Activated B cell treated with CpG ODN at 0.5 μM for 24 hours (primary cell): ENCODE measurements around the gene NGEF. TPM values are rescaled to one million over a fixed set of nuclear protein-coding genes. Genes with fewer than 3 reads are reported as not detected.

ENCODE experiments used
- ATAC-seq: fragments of 200-7000 bp; cut with Tn5 transposase; one replicate; pipeline ENCODE4 v1.10.0; 2021; ENCODE audit warnings: low read depth, mild to moderate bottlenecking, moderate library complexity
- CTCF ChIA-PET: fragments of 350-600 bp; sonication (Branson Sonifier 250); formaldehyde crosslinking; loops from one replicate; lab custom pipeline; 2021; ENCODE audit warnings: antibody characterized with exemption; lab: Charles Lee
- POLR2A ChIA-PET: fragments of 350-600 bp; sonication (Branson Sonifier 250); formaldehyde crosslinking; loops from one replicate; lab custom pipeline; 2021; ENCODE audit warnings: antibody characterized with exemption; lab: Charles Lee
- DNase-seq: peaks from one replicate; pipeline ENCODE4 v3.0.0; 2022
- H3K27ac Mint-ChIP-seq: one replicate; pipeline ENCODE4 v1.8.0; 2020; ENCODE audit warnings: mixed read lengths
- H3K27me3 Mint-ChIP-seq: one replicate; pipeline ENCODE4 v1.8.0; 2021; ENCODE audit warnings: mixed read lengths
- H3K36me3 Mint-ChIP-seq: one replicate; pipeline ENCODE4 v1.8.0; 2021; ENCODE audit warnings: low read depth, mixed read lengths
- H3K4me1 Mint-ChIP-seq: one replicate; pipeline ENCODE4 v1.8.0; 2021; ENCODE audit warnings: mixed read lengths
- H3K4me3 Mint-ChIP-seq: one replicate; pipeline ENCODE4 v1.8.0; 2020; ENCODE audit warnings: mild to moderate bottlenecking, mixed read lengths
- H3K9me3 Mint-ChIP-seq: one replicate; pipeline ENCODE4 v1.8.0; 2020; ENCODE audit warnings: mixed read lengths
- intact Hi-C: fragments of 100-400 bp; cut with micrococcal nuclease; formaldehyde crosslinking; loops from one replicate; pipeline ENCODE4 v1.15.1; 2024
- total RNA-seq: library from RNA; stranded (reverse); gene quantifications from 2 replicates; pipeline ENCODE4 v1.2.3, GENCODE V29; 2022
- TF ChIP-seq, protein P1 (sequence below): fragments of 200-600 bp; IDR thresholded peaks from one replicate; pipeline ENCODE4 v1.8.0; 2022; ENCODE audit warnings: antibody characterized with exemption, mild to moderate bottlenecking

NGEF gene
- total RNA-seq, 1 donor from 2014 or later: not detected

DNA sequence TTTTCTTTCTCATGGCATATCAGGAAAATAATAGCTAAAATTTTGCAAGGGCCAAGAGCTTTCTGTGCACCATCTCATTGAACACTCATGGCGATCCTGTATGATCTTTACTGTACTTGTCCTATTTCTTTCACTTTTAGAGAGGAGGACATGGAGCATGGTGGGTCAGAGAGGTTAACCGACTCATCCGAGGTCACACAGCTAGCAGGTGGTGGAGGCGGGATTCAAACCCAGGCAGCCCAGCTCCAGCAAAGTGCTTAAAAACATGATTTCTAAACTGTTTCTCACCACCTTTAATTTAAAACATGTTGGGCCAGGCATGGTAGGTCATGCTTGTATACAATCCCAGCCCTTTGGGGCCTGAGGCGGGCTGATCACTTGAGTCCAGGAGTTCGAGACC, 6.4 kb downstream of the NGEF start:
- POLR2A ChIA-PET: no interaction called here
- Mint-ChIP-seq H3K27ac (no peak overlapping the region), H3K9me3 (no peaks in the 10 kb centered on the region), H3K36me3 (no peaks in the 10 kb centered on the region), H3K27me3 (peaks cover 12% of the 10 kb centered on the region), H3K4me1 (peaks cover 3% of the 10 kb centered on the region), H3K4me3 (no peak overlapping the region)
- intact Hi-C loops: no loop called here
- ATAC-seq (no peak), DNase-seq (no peak)
- CTCF ChIA-PET: no interaction called here
- TF ChIP-seq, protein P1, sequence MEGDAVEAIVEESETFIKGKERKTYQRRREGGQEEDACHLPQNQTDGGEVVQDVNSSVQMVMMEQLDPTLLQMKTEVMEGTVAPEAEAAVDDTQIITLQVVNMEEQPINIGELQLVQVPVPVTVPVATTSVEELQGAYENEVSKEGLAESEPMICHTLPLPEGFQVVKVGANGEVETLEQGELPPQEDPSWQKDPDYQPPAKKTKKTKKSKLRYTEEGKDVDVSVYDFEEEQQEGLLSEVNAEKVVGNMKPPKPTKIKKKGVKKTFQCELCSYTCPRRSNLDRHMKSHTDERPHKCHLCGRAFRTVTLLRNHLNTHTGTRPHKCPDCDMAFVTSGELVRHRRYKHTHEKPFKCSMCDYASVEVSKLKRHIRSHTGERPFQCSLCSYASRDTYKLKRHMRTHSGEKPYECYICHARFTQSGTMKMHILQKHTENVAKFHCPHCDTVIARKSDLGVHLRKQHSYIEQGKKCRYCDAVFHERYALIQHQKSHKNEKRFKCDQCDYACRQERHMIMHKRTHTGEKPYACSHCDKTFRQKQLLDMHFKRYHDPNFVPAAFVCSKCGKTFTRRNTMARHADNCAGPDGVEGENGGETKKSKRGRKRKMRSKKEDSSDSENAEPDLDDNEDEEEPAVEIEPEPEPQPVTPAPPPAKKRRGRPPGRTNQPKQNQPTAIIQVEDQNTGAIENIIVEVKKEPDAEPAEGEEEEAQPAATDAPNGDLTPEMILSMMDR: no peak

DNA sequence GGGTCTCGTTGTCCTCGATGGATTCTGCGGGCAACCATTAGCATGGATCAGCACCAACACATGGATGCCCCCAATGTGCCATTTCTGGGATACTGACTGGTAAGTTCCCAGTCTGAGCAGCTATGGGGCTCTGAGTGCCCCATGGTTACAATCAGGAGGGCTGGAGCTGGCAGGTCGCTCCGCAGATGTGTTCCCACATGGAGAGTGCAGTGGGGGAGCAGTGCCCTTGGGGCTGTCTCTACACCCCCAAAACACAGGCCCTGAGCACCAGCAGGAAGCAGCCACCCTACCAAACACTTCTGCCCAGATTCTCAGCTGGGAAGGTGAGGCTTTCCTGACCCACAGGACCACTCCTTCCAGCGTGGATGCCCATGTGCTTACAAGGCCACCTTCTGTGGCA, 8.0 kb downstream of the NGEF start:
- TF ChIP-seq, protein P1: no peak
- DNase-seq (no peak), ATAC-seq (no peak)
- Mint-ChIP-seq H3K4me1 (no peaks in the 10 kb centered on the region), H3K27me3 (peaks cover 12% of the 10 kb centered on the region), H3K36me3 (no peaks in the 10 kb centered on the region), H3K27ac (no peak overlapping the region), H3K4me3 (no peak overlapping the region), H3K9me3 (no peaks in the 10 kb centered on the region)
- CTCF ChIA-PET: no interaction called here
- POLR2A ChIA-PET: no interaction called here
- intact Hi-C loops: no loop called here

DNA sequence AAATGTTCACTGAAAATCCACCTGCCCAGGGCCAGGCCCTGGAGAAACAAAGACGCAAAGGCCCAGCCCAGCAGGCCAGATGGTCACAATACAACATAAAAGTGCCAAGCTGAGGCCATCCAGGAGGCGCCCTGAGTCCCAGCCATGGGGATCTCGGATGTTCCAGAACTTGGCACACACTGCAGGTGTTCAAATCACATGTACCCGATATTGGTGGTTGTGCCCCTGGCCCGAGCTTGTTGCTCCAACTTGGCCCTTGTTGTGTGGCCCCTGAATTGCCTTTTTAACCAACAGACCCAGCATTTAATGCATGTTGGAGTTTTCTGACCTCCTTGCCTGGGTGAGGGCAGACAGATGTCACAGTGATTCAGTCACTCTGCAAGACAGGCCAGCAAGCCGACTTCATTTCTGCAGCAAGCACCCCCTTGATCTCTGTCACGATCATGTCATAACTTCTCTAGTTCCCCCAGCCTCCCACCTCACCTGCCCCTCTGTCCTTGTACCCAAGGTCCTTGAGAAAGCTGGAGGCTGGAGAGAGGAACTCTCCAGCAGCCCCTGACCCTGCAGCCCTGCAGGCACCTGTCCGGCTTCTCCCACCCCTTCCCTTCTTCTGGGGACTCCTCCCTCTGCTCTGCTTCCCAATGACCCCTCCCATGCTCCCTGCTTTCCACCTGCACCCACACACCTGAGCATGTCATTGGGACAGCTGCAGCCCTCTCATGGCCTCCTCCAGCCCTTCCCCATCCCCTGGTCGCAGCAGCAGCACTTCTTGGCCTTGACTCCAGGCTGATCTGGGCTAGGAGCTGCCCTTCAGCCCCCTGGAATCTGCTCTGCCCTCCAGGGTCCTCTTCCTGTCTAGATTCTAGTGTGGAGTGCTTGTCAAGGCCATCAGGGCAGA, 9.1 kb downstream of the NGEF start:
- H3K9me3 Mint-ChIP-seq: no peaks in the 10 kb centered on the region
- no peak overlapping the region for H3K4me3 Mint-ChIP-seq
- intact Hi-C loops: no loop called here
- H3K27me3 Mint-ChIP-seq: peaks cover 12% of the 10 kb centered on the region
- no peaks in the 10 kb centered on the region for H3K4me1 Mint-ChIP-seq
- no peak for DNase-seq
- ChIA-PET CTCF (no interaction called here), POLR2A (no interaction called here)
- no peak for ATAC-seq
- H3K36me3 Mint-ChIP-seq: no peaks in the 10 kb centered on the region
- TF ChIP-seq, protein P1: no peak
- peak overlapping the region; percentile 21 for H3K27ac Mint-ChIP-seq

DNA sequence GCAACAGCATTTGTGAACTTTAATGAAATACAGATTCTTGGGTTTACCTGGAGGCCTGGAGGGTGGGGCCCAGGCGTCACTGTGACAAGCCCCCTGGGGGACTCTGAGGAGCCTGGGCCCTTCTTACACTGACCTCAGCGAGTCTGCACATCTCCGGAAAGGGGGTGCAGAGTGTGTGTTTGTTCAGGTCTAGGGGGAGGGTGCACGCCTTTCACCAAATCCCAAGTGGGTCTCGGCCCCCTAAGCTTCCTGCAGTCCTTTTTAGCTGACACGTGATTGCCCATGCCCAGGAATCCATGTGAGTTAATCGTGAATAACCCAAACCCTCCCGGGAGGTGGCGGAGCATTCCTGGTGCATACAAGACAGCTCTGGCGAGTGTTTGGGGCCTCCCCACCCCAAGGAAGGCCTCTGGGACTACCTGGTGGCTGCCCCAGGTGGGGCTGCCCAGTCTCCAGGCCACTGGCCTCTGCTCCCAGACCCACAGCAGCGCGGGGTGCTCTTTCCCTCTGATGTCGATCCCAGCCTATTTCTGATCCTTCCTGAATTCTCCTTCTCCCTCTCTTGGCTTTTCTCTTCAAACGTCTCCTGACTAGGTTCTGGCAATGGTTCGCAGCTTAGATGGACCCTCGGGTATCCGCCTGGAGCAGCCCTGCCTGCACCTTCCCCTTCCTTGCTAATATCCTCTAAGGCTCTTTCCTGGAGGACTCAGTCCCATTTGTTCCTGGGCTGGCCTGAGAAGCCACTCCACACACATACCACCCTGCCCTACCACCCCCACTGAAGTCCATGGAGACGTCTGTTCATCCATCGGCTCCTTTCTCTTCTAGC, 10.0 kb downstream of the NGEF start:
- Mint-ChIP-seq H3K4me3 (no peak overlapping the region), H3K9me3 (no peaks in the 10 kb centered on the region), H3K27ac (no peak overlapping the region), H3K36me3 (no peaks in the 10 kb centered on the region), H3K27me3 (peaks cover 12% of the 10 kb centered on the region), H3K4me1 (no peaks in the 10 kb centered on the region)
- TF ChIP-seq, protein P1: no peak
- DNase-seq (no peak), ATAC-seq (no peak)
- CTCF ChIA-PET: no interaction called here
- intact Hi-C loops: no loop called here
- POLR2A ChIA-PET: interaction anchor here (0.5 kb wide), 1 partner anchor 1593 kb away, joined by 6 read pairs; no protein-coding TSS in a partner anchor
